LoVo (cell line): ENCODE data around the gene ITPR2.
A peak's percentile ranks its signal among the peaks of the same experiment; 100 is the strongest.
"Not testable (repeated sequence)": the region's sequence is repeated elsewhere in the genome, so short reads cannot be mapped to it uniquely, and the experiment has no call there.

Experiments
- DNase-seq: peaks from one replicate; pipeline ENCODE4 v3.0.0-alpha.2; 2016; ENCODE audit warnings: low spot score

Gene ITPR2

GRCh38 chr12:26832822-26833742 lies at the start of gene ITPR2:
ITPR2 (minus strand) TSS chr12:26833194; CDS start chr12:26832781, 413 bp downstream.
- peak; percentile 97 for DNase-seq

- no peak for DNase-seq
Observed at GRCh38 chr12:26880625-26881024, 47.6 kb upstream of the ITPR2 start.

- no peak for DNase-seq
Observed at GRCh38 chr12:26878661-26879119, 45.7 kb upstream of the ITPR2 start.

- no peak for DNase-seq
Observed at GRCh38 chr12:26874501-26875296, 41.7 kb upstream of the ITPR2 start.

GRCh38 chr12:26872625-26873024 lies 39.6 kb upstream of the ITPR2 start:
- no peak for DNase-seq

GRCh38 chr12:26871985-26872384 lies 39.0 kb upstream of the ITPR2 start:
- no peak for DNase-seq

GRCh38 chr12:26870491-26871419 lies 37.8 kb upstream of the ITPR2 start:
- peak; percentile 73 for DNase-seq

GRCh38 chr12:26869908-26870459 lies 37.0 kb upstream of the ITPR2 start:
- DNase-seq: no peak

- DNase-seq: no peak
Observed at GRCh38 chr12:26869104-26869494, 36.1 kb upstream of the ITPR2 start.

GRCh38 chr12:26868447-26869103 lies 35.6 kb upstream of the ITPR2 start:
- DNase-seq: no peak

- no peak for DNase-seq
Observed at GRCh38 chr12:26867080-26867479, 34.1 kb upstream of the ITPR2 start.

- DNase-seq: no peak
Observed at GRCh38 chr12:26863515-26863914, 30.5 kb upstream of the ITPR2 start.

GRCh38 chr12:26862787-26863186 lies 29.8 kb upstream of the ITPR2 start:
- not testable (repeated sequence) for DNase-seq

GRCh38 chr12:26861690-26862089 lies 28.7 kb upstream of the ITPR2 start:
- DNase-seq: no peak

- DNase-seq: peak; percentile 33
Observed at GRCh38 chr12:26857465-26858176, 24.6 kb upstream of the ITPR2 start.

GRCh38 chr12:26855337-26855736 lies 22.3 kb upstream of the ITPR2 start:
- no peak for DNase-seq

GRCh38 chr12:26854031-26854390 lies 21.0 kb upstream of the ITPR2 start:
- no peak for DNase-seq

GRCh38 chr12:26853303-26854030 lies 20.5 kb upstream of the ITPR2 start:
- peak; percentile 74 for DNase-seq

- no peak for DNase-seq
Observed at GRCh38 chr12:26851031-26851809, 18.2 kb upstream of the ITPR2 start.
